SJCRH30 (cell line): ENCODE results near the gene GMEB2. TPM values are rescaled to one million over a fixed set of nuclear protein-coding genes. Genes with fewer than 3 reads are reported as not detected.
"Not testable (repeated sequence)": the region's sequence is repeated elsewhere in the genome, so short reads cannot be mapped to it uniquely, and the experiment has no call there.

Experiments used
- DNase-seq, 2 experiments: peaks; one replicate each; pipeline ENCODE4 v3.0.0-alpha.2; 2015 to 2020
- H3K27ac ChIP-seq: fragments of 250-450 bp; sonication (Bioruptor Pico); 2 replicates; pipeline ENCODE4 v1.5.1; 2020; ENCODE audit warnings: mild to moderate bottlenecking, moderate library complexity
- H3K27me3 ChIP-seq: fragments of 250-450 bp; sonication (Bioruptor Pico); 2 replicates; pipeline ENCODE4 v1.5.1; 2020; ENCODE audit warnings: mild to moderate bottlenecking, moderate library complexity
- H3K36me3 ChIP-seq: fragments of 250-450 bp; sonication (Bioruptor Pico); 2 replicates; pipeline ENCODE4 v1.5.1; 2020; ENCODE audit warnings: mild to moderate bottlenecking, moderate library complexity
- H3K4me1 ChIP-seq: fragments of 250-450 bp; sonication (Bioruptor Pico); 2 replicates; pipeline ENCODE4 v1.5.1; 2020; ENCODE audit warnings: mild to moderate bottlenecking, moderate library complexity
- H3K4me3 ChIP-seq: fragments of 250-450 bp; sonication (Bioruptor Pico); 2 replicates; pipeline ENCODE4 v1.5.1; 2020; ENCODE audit warnings: mild to moderate bottlenecking, moderate library complexity
- H3K9me3 ChIP-seq: fragments of 250-450 bp; sonication (Bioruptor Pico); replicated peaks from 2 replicates; pipeline ENCODE4 v1.5.1; 2020; ENCODE audit warnings: mild to moderate bottlenecking, moderate library complexity
- total RNA-seq: library from RNA; depleted of rRNA; stranded (reverse); fragments of >200 nt; shearing (Covaris generic); gene quantifications from 2 replicates; pipeline ENCODE4 v1.2.3, GENCODE V29; 2014

The GMEB2 gene
- total RNA-seq, 1 experiment from 2014 or later = 19.5 TPM

GRCh38 chr20:63572788-63573646 is 53.9 kb downstream of the GMEB2 start:
- peaks cover 5% of the 10 kb centered on the region; the same call in 1 of the 2 replicates for H3K4me1 ChIP-seq
- H3K36me3 ChIP-seq = no peaks in the 10 kb centered on the region
- peak overlapping the region; percentile 50 for H3K4me3 ChIP-seq
- no peaks in the 10 kb centered on the region for H3K9me3 ChIP-seq
- DNase-seq = no peak
- H3K27me3 ChIP-seq = peaks cover 33% of the 10 kb centered on the region
- no peak overlapping the region for H3K27ac ChIP-seq

GRCh38 chr20:63572071-63572787 is 54.7 kb downstream of the GMEB2 start:
- H3K4me1 ChIP-seq = peaks cover 5% of the 10 kb centered on the region; the same call in 1 of the 2 replicates
- H3K36me3 ChIP-seq = no peaks in the 10 kb centered on the region
- peaks cover 28% of the 10 kb centered on the region for H3K27me3 ChIP-seq
- H3K9me3 ChIP-seq = no peaks in the 10 kb centered on the region
- H3K4me3 ChIP-seq = no peak overlapping the region
- no peak overlapping the region for H3K27ac ChIP-seq
- no peak for DNase-seq

- not testable (repeated sequence) for H3K4me1 ChIP-seq, H3K27ac ChIP-seq, H3K9me3 ChIP-seq, DNase-seq, H3K4me3 ChIP-seq, H3K36me3 ChIP-seq
- peaks cover 20% of the 10 kb centered on the region for H3K27me3 ChIP-seq
These were observed 55.8 kb downstream of the GMEB2 start for GRCh38 chr20:63571087-63571478.

GRCh38 chr20:63570281-63571086 is 56.4 kb downstream of the GMEB2 start:
- Histone ChIP-seq H3K36me3 (no peaks in the 10 kb centered on the region), H3K27ac (no peak overlapping the region), H3K4me3 (no peak overlapping the region), H3K9me3 (no peaks in the 10 kb centered on the region), H3K4me1 (peaks cover 5% of the 10 kb centered on the region; the same call in 1 of the 2 replicates), H3K27me3 (peaks cover 15% of the 10 kb centered on the region; the same call in 1 of the 2 replicates)
- DNase-seq = no peak

- Histone ChIP-seq H3K4me3 (no peak overlapping the region), H3K36me3 (no peaks in the 10 kb centered on the region), H3K9me3 (no peaks in the 10 kb centered on the region), H3K4me1 (peaks cover under 1% of the 10 kb centered on the region; the same call in 1 of the 2 replicates), H3K27me3 (peaks cover 8% of the 10 kb centered on the region; the same call in 1 of the 2 replicates), H3K27ac (no peak overlapping the region)
- peak; percentile 71 to 77 for DNase-seq
These were observed 57.6 kb downstream of the GMEB2 start for GRCh38 chr20:63568986-63569949.

GRCh38 chr20:63568170-63568981 is 58.5 kb downstream of the GMEB2 start:
- no peaks in the 10 kb centered on the region; the same call in 1 of the 2 replicates for H3K4me1 ChIP-seq
- H3K9me3 ChIP-seq = no peaks in the 10 kb centered on the region
- peaks cover 6% of the 10 kb centered on the region; the same call in 1 of the 2 replicates for H3K27me3 ChIP-seq
- no peak for DNase-seq
- no peak overlapping the region for H3K4me3 ChIP-seq
- H3K36me3 ChIP-seq = no peaks in the 10 kb centered on the region
- no peak overlapping the region for H3K27ac ChIP-seq

- Histone ChIP-seq H3K9me3 (no peaks in the 10 kb centered on the region), H3K36me3 (no peaks in the 10 kb centered on the region)
These were observed 59.3 kb downstream of the GMEB2 start for GRCh38 chr20:63567386-63568169.

GRCh38 chr20:63567136-63567385 is 59.8 kb downstream of the GMEB2 start:
- Histone ChIP-seq H3K36me3 (no peaks in the 10 kb centered on the region), H3K27ac (no peak overlapping the region), H3K4me1 (no peaks in the 10 kb centered on the region; the same call in 1 of the 2 replicates), H3K9me3 (no peaks in the 10 kb centered on the region), H3K27me3 (no peaks in the 10 kb centered on the region), H3K4me3 (no peak overlapping the region)
- no peak for DNase-seq

More at GRCh38 chr20:63567386-63568169, 59.3 kb downstream of the GMEB2 start:
- no peak overlapping the region for H3K4me3 ChIP-seq
- DNase-seq = no peak
- no peaks in the 10 kb centered on the region; the same call in 1 of the 2 replicates for H3K4me1 ChIP-seq
- H3K27me3 ChIP-seq = no peaks in the 10 kb centered on the region
- no peak overlapping the region for H3K27ac ChIP-seq

GRCh38 chr20:63566395-63567135 is 60.3 kb downstream of the GMEB2 start:
- Histone ChIP-seq H3K4me3 (no peak overlapping the region), H3K27me3 (no peaks in the 10 kb centered on the region), H3K27ac (no peak overlapping the region), H3K36me3 (no peaks in the 10 kb centered on the region), H3K4me1 (no peaks in the 10 kb centered on the region; the same call in 1 of the 2 replicates), H3K9me3 (no peaks in the 10 kb centered on the region)
- no peak for DNase-seq

GRCh38 chr20:63565699-63566335 is 61.1 kb downstream of the GMEB2 start:
- Histone ChIP-seq H3K9me3 (no peaks in the 10 kb centered on the region), H3K4me3 (no peak overlapping the region), H3K36me3 (no peaks in the 10 kb centered on the region), H3K27me3 (no peaks in the 10 kb centered on the region), H3K4me1 (no peaks in the 10 kb centered on the region; the same call in 1 of the 2 replicates), H3K27ac (no peak overlapping the region)
- DNase-seq = no peak

GRCh38 chr20:63565021-63565698 is 61.7 kb downstream of the GMEB2 start:
- no peak for DNase-seq
- H3K27ac ChIP-seq = no peak overlapping the region
- H3K4me3 ChIP-seq = no peak overlapping the region
- H3K27me3 ChIP-seq = no peaks in the 10 kb centered on the region
- H3K4me1 ChIP-seq = no peaks in the 10 kb centered on the region; the same call in 1 of the 2 replicates
- no peaks in the 10 kb centered on the region for H3K9me3 ChIP-seq
- no peaks in the 10 kb centered on the region for H3K36me3 ChIP-seq
